Measurements from ENCODE around the gene OBP2A. TPM values are rescaled to one million over a fixed set of nuclear protein-coding genes. Genes with fewer than 3 reads are reported as not detected.
"Not testable (repeated sequence)": the region's sequence is repeated elsewhere in the genome, so short reads cannot be mapped to it uniquely, and the experiment has no call there.

The OBP2A gene
- polyA plus RNA-seq, 1 experiment = not detected

DNA sequence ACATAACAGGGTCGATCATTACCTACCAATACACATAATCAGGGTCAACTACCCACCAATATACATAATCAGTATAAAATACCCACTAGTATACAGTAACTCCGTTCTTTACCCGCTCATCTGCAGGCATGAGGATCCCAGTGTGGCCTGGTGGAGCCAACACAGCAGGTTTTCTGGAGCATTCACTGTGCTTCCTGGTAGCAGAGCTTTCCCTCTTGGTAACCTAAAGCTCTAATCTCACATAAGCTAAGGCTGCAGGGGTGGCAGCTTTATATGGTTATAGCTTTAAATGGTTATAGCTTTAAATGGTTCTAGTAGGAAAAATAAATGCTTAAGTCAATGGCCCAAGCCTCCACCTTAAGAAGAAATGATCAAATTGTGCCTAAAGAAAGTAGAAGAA, 12.8 kb upstream of the OBP2A start:
- TF ChIP-seq, protein P1, sequence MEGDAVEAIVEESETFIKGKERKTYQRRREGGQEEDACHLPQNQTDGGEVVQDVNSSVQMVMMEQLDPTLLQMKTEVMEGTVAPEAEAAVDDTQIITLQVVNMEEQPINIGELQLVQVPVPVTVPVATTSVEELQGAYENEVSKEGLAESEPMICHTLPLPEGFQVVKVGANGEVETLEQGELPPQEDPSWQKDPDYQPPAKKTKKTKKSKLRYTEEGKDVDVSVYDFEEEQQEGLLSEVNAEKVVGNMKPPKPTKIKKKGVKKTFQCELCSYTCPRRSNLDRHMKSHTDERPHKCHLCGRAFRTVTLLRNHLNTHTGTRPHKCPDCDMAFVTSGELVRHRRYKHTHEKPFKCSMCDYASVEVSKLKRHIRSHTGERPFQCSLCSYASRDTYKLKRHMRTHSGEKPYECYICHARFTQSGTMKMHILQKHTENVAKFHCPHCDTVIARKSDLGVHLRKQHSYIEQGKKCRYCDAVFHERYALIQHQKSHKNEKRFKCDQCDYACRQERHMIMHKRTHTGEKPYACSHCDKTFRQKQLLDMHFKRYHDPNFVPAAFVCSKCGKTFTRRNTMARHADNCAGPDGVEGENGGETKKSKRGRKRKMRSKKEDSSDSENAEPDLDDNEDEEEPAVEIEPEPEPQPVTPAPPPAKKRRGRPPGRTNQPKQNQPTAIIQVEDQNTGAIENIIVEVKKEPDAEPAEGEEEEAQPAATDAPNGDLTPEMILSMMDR (IDR thresholded peaks at IDR 0.05; ENCODE audit: low read depth, low read length) = no peak
- POLR2A ChIA-PET = no interaction called here
- CTCF ChIA-PET = no interaction called here
- no peak for DNase-seq (ENCODE audit: low read depth, low spot score)
- Histone ChIP-seq H3K27ac (ENCODE audit: low read depth, low read length) (no peak overlapping the region), H3K27me3 (ENCODE audit: control insufficient read depth, insufficient read depth, low read length) (peaks cover 4% of the 10 kb centered on the region), H3K4me3 (ENCODE audit: low read depth, low read length) (no peak overlapping the region), H3K9me3 (ENCODE audit: control insufficient read depth, insufficient read depth, low read length) (no peaks in the 10 kb centered on the region)

DNA sequence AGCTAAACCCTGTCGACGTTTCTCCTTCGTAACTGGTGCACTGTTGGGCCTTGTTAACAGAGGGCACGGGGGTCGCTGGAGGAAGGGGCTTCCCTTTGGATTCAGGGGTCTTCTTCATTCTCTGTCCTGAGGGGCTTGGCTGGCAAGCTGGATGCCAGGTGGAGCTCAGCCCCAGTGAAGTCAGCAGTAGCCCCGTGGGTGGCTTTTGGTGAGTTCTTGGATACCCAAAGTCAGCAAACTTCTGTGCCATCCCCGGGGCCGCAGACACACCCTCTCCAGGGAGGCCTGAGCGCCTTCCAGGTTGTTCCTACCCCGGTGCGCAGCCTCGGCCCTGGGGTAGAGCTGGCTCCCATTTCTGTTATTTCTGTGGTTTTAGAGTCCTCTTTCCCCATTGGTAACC, 12.3 kb upstream of the OBP2A start:
- Histone ChIP-seq H3K9me3 (ENCODE audit: control insufficient read depth, insufficient read depth, low read length) (no peaks in the 10 kb centered on the region), H3K4me3 (ENCODE audit: low read depth, low read length) (no peak overlapping the region), H3K27me3 (ENCODE audit: control insufficient read depth, insufficient read depth, low read length) (peaks cover 4% of the 10 kb centered on the region), H3K27ac (ENCODE audit: low read depth, low read length) (no peak overlapping the region)
- TF ChIP-seq, protein P1 (IDR thresholded peaks at IDR 0.05; ENCODE audit: low read depth, low read length) = no peak
- CTCF ChIA-PET = no interaction called here
- no peak for DNase-seq (ENCODE audit: low read depth, low spot score)
- POLR2A ChIA-PET = no interaction called here

DNA sequence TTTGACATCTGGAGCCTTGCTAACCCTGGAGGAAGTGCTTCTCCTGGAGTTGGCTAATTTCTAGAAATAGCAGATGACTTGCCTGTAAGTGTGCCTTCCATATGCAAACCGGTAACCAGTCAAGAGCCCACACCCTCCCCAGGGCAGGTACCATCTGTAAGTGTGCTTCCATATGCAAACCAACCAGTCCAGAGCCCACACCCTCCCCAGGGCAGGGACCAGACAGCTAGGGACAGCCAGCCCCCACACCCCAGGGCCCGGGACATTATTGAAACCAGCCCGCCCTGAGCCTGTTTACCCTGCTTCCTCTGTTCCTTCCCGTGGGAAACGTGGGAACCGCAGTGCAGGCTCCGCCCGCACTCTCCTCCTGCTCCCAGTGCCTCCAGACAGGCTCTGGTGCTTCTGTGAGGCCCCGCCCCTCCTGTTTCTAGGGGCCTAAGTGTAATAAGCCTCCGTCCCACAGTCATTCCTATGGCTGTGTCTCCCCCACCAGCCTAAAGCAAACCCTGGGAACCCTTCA, 11.7 kb upstream of the OBP2A start:
- H3K27ac ChIP-seq (ENCODE audit: low read depth, low read length); POLR2A ChIA-PET; H3K27me3 ChIP-seq (ENCODE audit: control insufficient read depth, insufficient read depth, low read length); H3K9me3 ChIP-seq (ENCODE audit: control insufficient read depth, insufficient read depth, low read length); DNase-seq (ENCODE audit: low read depth, low spot score); CTCF ChIA-PET; H3K4me3 ChIP-seq (ENCODE audit: low read depth, low read length): not testable (repeated sequence)

DNA sequence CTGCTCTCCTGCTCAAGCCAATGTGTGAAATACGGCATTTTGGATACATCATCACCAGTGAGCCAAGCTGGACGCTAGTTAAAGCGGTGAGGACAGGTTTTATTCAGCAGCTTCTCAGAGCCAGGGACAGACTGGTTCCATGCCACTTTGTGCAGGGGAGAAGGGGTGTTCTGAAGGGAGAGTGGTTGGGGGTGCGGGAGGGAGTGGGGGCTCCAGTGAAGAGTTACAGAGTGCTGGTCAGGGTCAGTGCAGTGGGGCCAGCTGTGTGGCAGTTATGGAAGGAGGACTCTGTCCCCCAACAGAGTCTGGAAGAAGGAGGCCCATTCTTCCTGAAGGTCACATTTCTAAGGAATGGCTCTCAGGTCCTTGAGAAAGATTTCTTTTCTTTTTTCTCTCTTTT, 11.1 kb upstream of the OBP2A start:
- H3K27ac ChIP-seq (ENCODE audit: low read depth, low read length); CTCF ChIA-PET; H3K9me3 ChIP-seq (ENCODE audit: control insufficient read depth, insufficient read depth, low read length); H3K4me3 ChIP-seq (ENCODE audit: low read depth, low read length); DNase-seq (ENCODE audit: low read depth, low spot score); POLR2A ChIA-PET; H3K27me3 ChIP-seq (ENCODE audit: control insufficient read depth, insufficient read depth, low read length): not testable (repeated sequence)

DNA sequence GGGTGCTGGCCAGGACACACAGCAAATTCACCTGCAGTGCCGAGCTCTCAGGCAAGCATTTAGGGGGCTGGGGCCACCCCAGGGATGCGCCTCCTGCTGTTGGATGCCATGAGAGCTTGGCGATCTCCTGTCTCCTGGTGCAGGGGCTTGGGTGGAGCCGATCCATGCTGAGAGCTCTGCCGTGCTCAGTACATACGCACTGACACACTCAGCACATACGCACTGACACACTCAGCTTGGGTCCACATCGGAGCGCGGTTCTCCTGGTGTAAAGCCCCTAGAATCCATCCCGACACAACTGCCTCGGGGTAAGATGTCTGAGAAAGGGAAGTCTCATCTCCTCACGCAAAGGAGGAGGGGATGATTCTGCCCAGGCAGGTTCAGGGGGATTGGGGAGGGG, 10.3 kb upstream of the OBP2A start:
- H3K27me3 ChIP-seq (ENCODE audit: control insufficient read depth, insufficient read depth, low read length); H3K4me3 ChIP-seq (ENCODE audit: low read depth, low read length); DNase-seq (ENCODE audit: low read depth, low spot score); H3K9me3 ChIP-seq (ENCODE audit: control insufficient read depth, insufficient read depth, low read length); POLR2A ChIA-PET; H3K27ac ChIP-seq (ENCODE audit: low read depth, low read length): not testable (repeated sequence)
- CTCF ChIA-PET = interaction anchor here (0.6 kb wide), 1 partner anchor 67 kb away, joined by 5 read pairs; no protein-coding TSS in a partner anchor

DNA sequence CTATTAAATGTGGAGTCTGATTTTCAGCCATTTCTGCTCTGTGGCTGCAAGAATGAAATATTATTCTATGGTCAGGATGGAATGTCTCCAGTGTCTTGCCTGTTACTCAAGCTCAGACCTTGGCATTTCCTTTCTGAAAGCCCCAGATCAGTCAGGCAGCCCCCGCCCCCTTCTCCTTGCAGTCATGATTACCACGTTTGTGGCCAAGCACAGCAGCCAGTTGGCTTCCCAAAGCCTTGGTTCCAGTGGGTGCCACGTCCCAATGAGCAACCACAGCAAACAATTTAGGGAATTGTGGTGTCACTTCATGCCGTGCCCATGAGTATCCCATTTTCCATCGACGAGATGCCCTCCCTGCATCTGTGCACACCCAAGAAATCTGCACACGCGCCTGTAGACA, 9.7 kb upstream of the OBP2A start:
- Histone ChIP-seq H3K9me3 (ENCODE audit: control insufficient read depth, insufficient read depth, low read length) (no peaks in the 10 kb centered on the region), H3K27ac (ENCODE audit: low read depth, low read length) (no peak overlapping the region), H3K4me3 (ENCODE audit: low read depth, low read length) (no peak overlapping the region), H3K27me3 (ENCODE audit: control insufficient read depth, insufficient read depth, low read length) (peaks cover 2% of the 10 kb centered on the region)
- CTCF ChIA-PET = interaction anchor here (0.6 kb wide), 1 partner anchor 66 kb away, joined by 5 read pairs; no protein-coding TSS in a partner anchor
- TF ChIP-seq, protein P1 (IDR thresholded peaks at IDR 0.05; ENCODE audit: low read depth, low read length) = no peak
- POLR2A ChIA-PET = no interaction called here
- no peak for DNase-seq (ENCODE audit: low read depth, low spot score)

DNA sequence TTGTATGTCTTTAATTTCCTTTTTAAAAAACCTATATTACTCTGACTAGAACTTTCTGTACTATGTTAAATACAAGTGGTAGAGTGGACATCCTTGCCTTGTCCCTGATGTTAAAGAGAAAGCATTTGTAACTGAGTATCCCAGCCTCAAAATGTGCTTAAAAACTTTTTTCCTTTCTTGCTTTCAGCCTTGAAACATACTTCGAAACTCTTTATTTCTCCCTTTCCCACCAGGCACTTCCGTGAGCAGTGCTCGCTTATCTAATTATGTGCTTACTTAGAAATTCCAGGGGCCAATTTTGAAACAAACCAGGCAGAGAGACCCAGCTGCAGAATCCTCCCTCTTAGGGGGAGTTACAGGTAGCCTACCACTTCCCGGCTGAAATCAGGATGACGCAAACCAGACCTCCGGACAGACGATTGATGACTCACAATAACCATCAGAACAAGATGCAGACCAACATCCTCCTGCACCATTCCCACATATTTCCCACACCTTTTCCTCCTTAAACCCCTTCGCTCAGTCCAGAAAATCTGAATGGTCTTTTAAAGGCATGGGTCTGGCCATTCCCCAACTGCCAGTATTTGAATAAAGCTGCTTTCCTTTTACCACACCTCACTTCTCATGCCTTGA, 2.5 kb upstream of the OBP2A start:
- POLR2A ChIA-PET; DNase-seq (ENCODE audit: low read depth, low spot score); H3K27me3 ChIP-seq (ENCODE audit: control insufficient read depth, insufficient read depth, low read length); H3K27ac ChIP-seq (ENCODE audit: low read depth, low read length); H3K4me3 ChIP-seq (ENCODE audit: low read depth, low read length); H3K9me3 ChIP-seq (ENCODE audit: control insufficient read depth, insufficient read depth, low read length): not testable (repeated sequence)
- CTCF ChIA-PET = interaction anchor here (0.7 kb wide), 1 partner anchor 12 kb away, joined by 3 read pairs; no protein-coding TSS in a partner anchor

All from AG04450 (cell line).